ENCODE results near the gene DNAJC5G. TPM values are rescaled to one million over a fixed set of nuclear protein-coding genes. Genes with fewer than 3 reads are reported as not detected.

Gene DNAJC5G
- total RNA-seq, 2 donors from 2014 or later: not detected

DNA sequence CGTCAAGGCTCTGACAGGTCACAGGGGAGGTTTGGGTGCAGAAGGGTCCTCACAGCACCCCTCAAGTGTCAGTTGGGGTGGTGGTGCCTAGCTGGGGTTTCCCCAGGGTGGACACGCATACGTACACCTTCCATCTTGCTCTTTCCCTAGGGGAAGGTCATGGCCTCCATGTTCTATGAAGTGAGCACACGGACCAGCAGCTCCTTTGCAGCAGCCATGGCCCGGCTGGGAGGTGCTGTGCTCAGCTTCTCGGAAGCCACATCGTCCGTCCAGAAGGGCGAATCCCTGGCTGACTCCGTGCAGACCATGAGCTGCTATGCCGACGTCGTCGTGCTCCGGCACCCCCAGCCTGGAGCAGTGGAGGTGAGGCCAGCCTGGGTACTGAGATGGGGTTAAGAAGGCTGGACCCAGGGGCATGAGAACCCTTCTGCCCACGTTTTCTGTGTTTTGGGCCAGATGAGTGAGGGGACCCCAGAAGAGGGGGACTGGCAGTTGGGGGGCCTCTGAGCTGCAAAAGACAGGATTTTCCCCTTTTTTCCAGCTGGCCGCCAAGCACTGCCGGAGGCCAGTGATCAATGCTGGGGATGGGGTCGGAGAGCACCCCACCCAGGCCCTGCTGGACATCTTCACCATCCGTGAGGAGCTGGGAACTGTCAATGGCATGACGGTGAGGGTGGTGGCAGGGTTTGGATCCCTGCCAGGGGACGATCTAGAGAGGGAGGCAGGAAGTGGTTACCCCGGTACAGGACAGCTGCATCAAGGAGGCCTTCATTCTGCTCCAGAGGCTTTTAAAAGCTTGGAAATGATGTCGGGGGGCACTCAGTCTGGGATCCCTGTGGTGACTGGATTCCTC, 33.2 kb upstream of the DNAJC5G start:
- intact Hi-C loops (cut with DNase I): no loop called here

DNA sequence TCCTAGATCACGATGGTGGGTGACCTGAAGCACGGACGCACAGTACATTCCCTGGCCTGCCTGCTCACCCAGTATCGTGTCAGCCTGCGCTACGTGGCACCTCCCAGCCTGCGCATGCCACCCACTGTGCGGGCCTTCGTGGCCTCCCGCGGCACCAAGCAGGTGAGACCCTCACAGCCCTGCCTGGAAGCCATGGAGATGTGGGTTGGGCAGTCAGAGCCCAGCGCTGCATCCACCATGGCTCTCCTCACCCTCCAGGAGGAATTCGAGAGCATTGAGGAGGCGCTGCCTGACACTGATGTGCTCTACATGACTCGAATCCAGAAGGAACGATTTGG, 32.6 kb upstream of the DNAJC5G start:
- DNase-seq: no peak

More for the DNA sequence above, 33.2 kb upstream of the DNAJC5G start:
- Histone ChIP-seq H3K9me3 (no peaks in the 10 kb centered on the region), H3K27me3 (no peaks in the 10 kb centered on the region), H3K4me3 (no peak overlapping the region), H3K9ac (ENCODE audit: low read depth in 2 of 2, low read length in 2 of 2) (no peak overlapping the region), H3K36me3 (peaks cover 9% of the 10 kb centered on the region), H3K27ac (no peak overlapping the region), H3K4me1 (no peaks in the 10 kb centered on the region)
- TF ChIP-seq, protein P1, sequence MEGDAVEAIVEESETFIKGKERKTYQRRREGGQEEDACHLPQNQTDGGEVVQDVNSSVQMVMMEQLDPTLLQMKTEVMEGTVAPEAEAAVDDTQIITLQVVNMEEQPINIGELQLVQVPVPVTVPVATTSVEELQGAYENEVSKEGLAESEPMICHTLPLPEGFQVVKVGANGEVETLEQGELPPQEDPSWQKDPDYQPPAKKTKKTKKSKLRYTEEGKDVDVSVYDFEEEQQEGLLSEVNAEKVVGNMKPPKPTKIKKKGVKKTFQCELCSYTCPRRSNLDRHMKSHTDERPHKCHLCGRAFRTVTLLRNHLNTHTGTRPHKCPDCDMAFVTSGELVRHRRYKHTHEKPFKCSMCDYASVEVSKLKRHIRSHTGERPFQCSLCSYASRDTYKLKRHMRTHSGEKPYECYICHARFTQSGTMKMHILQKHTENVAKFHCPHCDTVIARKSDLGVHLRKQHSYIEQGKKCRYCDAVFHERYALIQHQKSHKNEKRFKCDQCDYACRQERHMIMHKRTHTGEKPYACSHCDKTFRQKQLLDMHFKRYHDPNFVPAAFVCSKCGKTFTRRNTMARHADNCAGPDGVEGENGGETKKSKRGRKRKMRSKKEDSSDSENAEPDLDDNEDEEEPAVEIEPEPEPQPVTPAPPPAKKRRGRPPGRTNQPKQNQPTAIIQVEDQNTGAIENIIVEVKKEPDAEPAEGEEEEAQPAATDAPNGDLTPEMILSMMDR (IDR thresholded peaks at IDR 0.05): no peak
- DNase-seq: no peak

DNA sequence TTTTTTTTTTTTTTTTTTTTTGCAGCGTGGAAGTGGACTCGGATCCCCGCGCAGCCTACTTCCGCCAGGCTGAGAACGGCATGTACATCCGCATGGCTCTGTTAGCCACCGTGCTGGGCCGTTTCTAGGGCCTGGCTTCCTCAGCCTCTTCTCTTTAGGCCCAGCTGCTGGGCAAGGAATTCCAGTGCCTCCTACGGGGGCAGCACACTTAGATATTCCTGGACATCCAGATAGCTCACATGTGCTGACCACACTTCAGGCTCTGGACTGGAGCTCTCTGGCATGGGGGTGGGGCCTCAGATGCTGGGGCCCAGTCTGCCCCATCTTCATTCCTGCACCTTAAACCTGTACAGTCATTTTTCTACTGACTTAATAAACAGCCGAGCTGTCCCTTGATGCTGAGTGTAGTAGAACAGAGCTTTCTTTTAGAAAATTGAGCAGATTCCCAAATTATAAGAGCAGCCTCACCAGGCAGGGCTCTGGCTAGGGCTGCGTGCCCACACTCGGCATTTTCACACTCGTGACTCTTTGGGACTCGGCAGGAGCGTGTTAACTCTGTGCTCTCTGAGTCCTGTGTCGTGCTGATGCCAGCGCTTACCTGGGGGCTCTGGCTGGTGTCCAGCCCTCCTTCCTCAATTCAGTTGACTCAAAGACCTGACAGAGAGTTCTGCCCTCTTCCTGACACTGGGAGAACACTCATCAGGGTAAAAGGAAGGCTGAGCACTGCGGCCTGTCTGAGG, 31.7 kb upstream of the DNAJC5G start:
- no peaks in the 10 kb centered on the region for H3K4me1 ChIP-seq
- no peak overlapping the region for H3K9ac ChIP-seq (ENCODE audit: low read depth in 2 of 2, low read length in 2 of 2)
- TF ChIP-seq, protein P1 (IDR thresholded peaks at IDR 0.05): no peak
- H3K27ac ChIP-seq: no peak overlapping the region
- H3K36me3 ChIP-seq: no peaks in the 10 kb centered on the region
- intact Hi-C loops (cut with DNase I): no loop called here
- no peaks in the 10 kb centered on the region for H3K27me3 ChIP-seq
- H3K9me3 ChIP-seq: no peaks in the 10 kb centered on the region
- no peak for DNase-seq
- no peak overlapping the region for H3K4me3 ChIP-seq

More for the DNA sequence above, 32.6 kb upstream of the DNAJC5G start:
- peaks cover 4% of the 10 kb centered on the region for H3K36me3 ChIP-seq
- intact Hi-C loops (cut with DNase I): no loop called here
- no peak overlapping the region for H3K4me3 ChIP-seq
- TF ChIP-seq, protein P1 (IDR thresholded peaks at IDR 0.05): no peak
- no peak overlapping the region for H3K27ac ChIP-seq
- H3K9me3 ChIP-seq: no peaks in the 10 kb centered on the region
- no peaks in the 10 kb centered on the region for H3K4me1 ChIP-seq
- H3K27me3 ChIP-seq: no peaks in the 10 kb centered on the region
- no peak overlapping the region for H3K9ac ChIP-seq (ENCODE audit: low read depth in 2 of 2, low read length in 2 of 2)

DNA sequence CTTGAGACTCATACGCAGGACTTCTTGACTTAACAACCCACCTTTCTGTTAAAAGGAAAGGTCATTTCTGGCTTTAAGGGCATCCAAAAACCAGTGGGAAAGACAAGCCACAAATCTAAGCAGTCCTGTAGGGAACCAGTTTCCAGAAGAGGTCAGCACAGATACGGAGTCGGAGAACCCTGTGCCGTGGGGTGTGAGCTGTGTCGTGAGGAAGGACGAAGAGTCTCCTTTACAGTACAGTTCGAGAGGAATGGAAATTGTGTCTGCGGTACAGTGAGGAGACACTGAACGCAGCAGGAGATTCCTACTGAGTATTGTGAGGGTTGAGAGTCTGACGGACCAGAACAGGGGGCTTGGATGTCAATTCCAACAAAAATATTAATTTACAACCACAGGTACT, 30.1 kb upstream of the DNAJC5G start:
- DNase-seq: no peak
- Histone ChIP-seq H3K27me3 (no peaks in the 10 kb centered on the region), H3K4me3 (no peak overlapping the region), H3K27ac (no peak overlapping the region), H3K9me3 (no peaks in the 10 kb centered on the region), H3K9ac (ENCODE audit: low read depth in 2 of 2, low read length in 2 of 2) (no peak overlapping the region), H3K36me3 (no peaks in the 10 kb centered on the region), H3K4me1 (no peaks in the 10 kb centered on the region)
- intact Hi-C loops (cut with DNase I): no loop called here
- TF ChIP-seq, protein P1 (IDR thresholded peaks at IDR 0.05): no peak

- H3K9me3 ChIP-seq: no peaks in the 10 kb centered on the region
- intact Hi-C loops (cut with DNase I): no loop called here
- H3K9ac ChIP-seq (ENCODE audit: low read depth in 2 of 2, low read length in 2 of 2): no peak overlapping the region
- no peaks in the 10 kb centered on the region for H3K36me3 ChIP-seq
- H3K27me3 ChIP-seq: no peaks in the 10 kb centered on the region
- TF ChIP-seq, protein P1 (IDR thresholded peaks at IDR 0.05): no peak
- no peaks in the 10 kb centered on the region for H3K4me1 ChIP-seq
- DNase-seq: no peak
- H3K4me3 ChIP-seq: no peak overlapping the region
- H3K27ac ChIP-seq: no peak overlapping the region
Measured at GRCh38 chr2:27245626-27246025, 29.6 kb upstream of the DNAJC5G start.

All from colonic mucosa (tissue), 4 donors.